ENCODE measurements around the gene ZNF853. TPM values are rescaled to one million over a fixed set of nuclear protein-coding genes. Genes with fewer than 3 reads are reported as not detected.
"Not testable (repeated sequence)": the region's sequence is repeated elsewhere in the genome, so short reads cannot be mapped to it uniquely, and the experiment has no call there.

Gene ZNF853
- total and polyA plus RNA-seq, 4 donors, result 0.04 to 3.0 (median 0.51) TPM

DNA sequence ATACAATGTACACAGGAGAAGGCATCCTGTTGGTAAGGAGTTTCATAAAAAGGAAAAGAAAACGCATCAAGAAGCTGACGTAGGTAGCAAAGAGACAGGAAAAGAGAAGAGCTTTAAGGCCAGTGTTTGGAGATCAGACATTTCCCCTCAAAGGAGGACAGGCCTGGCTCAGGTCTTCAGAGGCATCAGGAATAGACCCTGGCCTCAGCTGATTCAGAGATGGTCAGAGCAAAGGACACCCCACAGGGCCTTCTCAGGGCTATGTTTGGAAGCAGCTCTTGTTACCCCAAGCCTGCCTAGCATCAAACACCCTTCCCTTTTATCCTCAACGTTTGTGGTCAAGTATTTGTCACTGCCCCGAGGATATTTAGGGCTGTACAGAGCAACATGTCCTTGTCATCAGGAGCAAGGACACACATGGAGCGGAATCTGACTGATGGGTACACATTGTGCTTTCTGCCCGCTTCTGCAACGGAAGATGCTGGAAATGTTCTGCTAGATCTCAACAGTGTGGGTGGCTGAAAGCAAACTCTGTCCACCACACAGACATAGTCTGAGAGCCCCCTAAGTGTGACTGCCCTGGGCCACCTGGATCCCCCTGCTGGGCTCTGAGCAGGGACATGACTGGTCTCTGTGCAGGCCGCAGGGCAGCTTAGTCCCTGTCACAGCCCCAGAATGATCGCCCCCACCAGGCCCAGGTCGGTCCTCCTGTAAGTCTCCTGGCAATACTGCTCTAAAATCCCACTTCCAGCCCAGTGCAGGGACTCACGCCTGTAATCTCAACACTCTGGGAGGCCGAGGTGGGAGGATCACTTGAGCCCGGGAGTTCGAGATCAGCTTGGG, 39.2 kb upstream of the ZNF853 start:
- H3K9me3 ChIP-seq (ENCODE audit: control insufficient read depth in 4 of 4, low read length in 3 of 4), result no peaks in the 10 kb centered on the region
- H3K4me1 ChIP-seq (ENCODE audit: control insufficient read depth in 4 of 4, insufficient read depth in 4 of 4, low read length in 3 of 4), result peaks cover 0 to 12% (median 9%) of the 10 kb centered on the region in 4 donors
- TF ChIP-seq NR2F2 (IDR thresholded peaks at IDR 0.05), result no peak
- TF ChIP-seq TAF1 (conservative IDR thresholded peaks at IDR 0.05), result no peak
- TF ChIP-seq REST (IDR thresholded peaks at IDR 0.05), result no peak
- TF ChIP-seq HNF4G (IDR thresholded peaks at IDR 0.05), result no peak
- TF ChIP-seq, protein P1, sequence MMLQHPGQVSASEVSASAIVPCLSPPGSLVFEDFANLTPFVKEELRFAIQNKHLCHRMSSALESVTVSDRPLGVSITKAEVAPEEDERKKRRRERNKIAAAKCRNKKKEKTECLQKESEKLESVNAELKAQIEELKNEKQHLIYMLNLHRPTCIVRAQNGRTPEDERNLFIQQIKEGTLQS (IDR thresholded peaks at IDR 0.05), result no peak
- TF ChIP-seq MAX (IDR thresholded peaks at IDR 0.05), result no peak
- TF ChIP-seq EGR1 (IDR thresholded peaks at IDR 0.05; ENCODE audit: low read depth in 2 of 2), result no peak
- TF ChIP-seq RAD21 (IDR thresholded peaks at IDR 0.05), result no peak
- no peak for TF ChIP-seq FOXA1 (IDR thresholded peaks at IDR 0.05)
- TF ChIP-seq SP1 (IDR thresholded peaks at IDR 0.05), result no peak
- no peak for TF ChIP-seq CTCF (IDR thresholded peaks at IDR 0.05; ENCODE audit: low read depth, low read length, missing input control)
- TF ChIP-seq FOXA2 (IDR thresholded peaks at IDR 0.05), result no peak
- TF ChIP-seq, protein P2, sequence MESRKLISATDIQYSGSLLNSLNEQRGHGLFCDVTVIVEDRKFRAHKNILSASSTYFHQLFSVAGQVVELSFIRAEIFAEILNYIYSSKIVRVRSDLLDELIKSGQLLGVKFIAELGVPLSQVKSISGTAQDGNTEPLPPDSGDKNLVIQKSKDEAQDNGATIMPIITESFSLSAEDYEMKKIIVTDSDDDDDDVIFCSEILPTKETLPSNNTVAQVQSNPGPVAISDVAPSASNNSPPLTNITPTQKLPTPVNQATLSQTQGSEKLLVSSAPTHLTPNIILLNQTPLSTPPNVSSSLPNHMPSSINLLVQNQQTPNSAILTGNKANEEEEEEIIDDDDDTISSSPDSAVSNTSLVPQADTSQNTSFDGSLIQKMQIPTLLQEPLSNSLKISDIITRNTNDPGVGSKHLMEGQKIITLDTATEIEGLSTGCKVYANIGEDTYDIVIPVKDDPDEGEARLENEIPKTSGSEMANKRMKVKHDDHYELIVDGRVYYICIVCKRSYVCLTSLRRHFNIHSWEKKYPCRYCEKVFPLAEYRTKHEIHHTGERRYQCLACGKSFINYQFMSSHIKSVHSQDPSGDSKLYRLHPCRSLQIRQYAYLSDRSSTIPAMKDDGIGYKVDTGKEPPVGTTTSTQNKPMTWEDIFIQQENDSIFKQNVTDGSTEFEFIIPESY (IDR thresholded peaks at IDR 0.05), result no peak
- TF ChIP-seq RXRA (IDR thresholded peaks at IDR 0.05), result no peak
- TF ChIP-seq HNF4A (conservative IDR thresholded peaks at IDR 0.05), result no peak
- no peak for TF ChIP-seq YY1 (IDR thresholded peaks at IDR 0.05)
- TF ChIP-seq GABPA (IDR thresholded peaks at IDR 0.05 in 1 of 2, conservative IDR thresholded peaks at IDR 0.05 in 1 of 2), result no peak
- no peak for TF ChIP-seq JUND (IDR thresholded peaks at IDR 0.05)
- peaks cover 5 to 15% (median 11%) of the 10 kb centered on the region in 4 donors for H3K36me3 ChIP-seq (ENCODE audit: control insufficient read depth in 4 of 4, insufficient read depth in 3 of 4, low read depth in 1 of 4, low read length in 3 of 4)
- DNase-seq (ENCODE audit: low spot score), result no peak
- peak overlapping the region in 1 of 3 donors; percentile 34 for H3K4me3 ChIP-seq (ENCODE audit: low read depth in 1 of 3, low read length in 3 of 3)
- H3K9ac ChIP-seq (ENCODE audit: low read depth in 1 of 2, low read length in 2 of 2), result no peak overlapping the region
- 81% methylated on average over 14 of the region's 14 CpGs for WGBS
- H3K27me3 ChIP-seq (ENCODE audit: control insufficient read depth in 4 of 4, insufficient read depth in 4 of 4, low read length in 3 of 4), result no peaks in the 10 kb centered on the region
- no peak overlapping the region for H3K27ac ChIP-seq (ENCODE audit: low read depth in 1 of 2, low read length in 2 of 2)

DNA sequence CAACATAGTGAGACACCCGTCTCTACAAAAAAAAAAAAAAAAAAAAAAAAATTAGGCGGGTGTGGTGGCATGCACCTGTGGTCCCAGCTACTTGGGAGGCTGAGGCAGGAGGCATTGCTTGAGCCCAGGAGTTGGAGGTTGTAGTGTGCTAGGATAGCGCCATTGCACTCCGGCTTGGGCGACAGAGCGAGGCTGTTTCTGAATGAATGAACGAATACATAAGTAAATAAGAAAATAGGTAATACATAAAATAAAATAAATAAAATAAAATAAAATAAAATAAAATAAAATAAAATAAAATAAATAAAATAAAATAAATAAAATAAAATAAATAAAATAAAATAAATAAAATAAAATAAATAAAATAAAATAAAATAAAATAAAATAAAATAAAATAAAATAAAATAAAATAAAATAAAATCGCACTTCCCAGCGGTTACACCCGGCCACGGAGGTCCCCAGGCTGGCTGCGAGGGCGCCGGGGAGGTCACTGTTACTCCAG, 38.5 kb upstream of the ZNF853 start:
- H3K36me3 ChIP-seq (ENCODE audit: control insufficient read depth in 4 of 4, insufficient read depth in 3 of 4, low read depth in 1 of 4, low read length in 3 of 4), result peaks cover 5 to 22% (median 16%) of the 10 kb centered on the region in 4 donors
- H3K27ac ChIP-seq (ENCODE audit: low read depth in 1 of 2, low read length in 2 of 2), result peak overlapping the region; percentile 59 to 87
- peak overlapping the region; percentile 35 to 84 (median 75) for H3K4me3 ChIP-seq (ENCODE audit: low read depth in 1 of 3, low read length in 3 of 3)
- 21% methylated on average over 14 of the region's 14 CpGs for WGBS
- not testable (repeated sequence) for H3K27me3 ChIP-seq (ENCODE audit: control insufficient read depth in 4 of 4, insufficient read depth in 4 of 4, low read length in 3 of 4); H3K9me3 ChIP-seq (ENCODE audit: control insufficient read depth in 4 of 4, low read length in 3 of 4); DNase-seq (ENCODE audit: low spot score)
- peak overlapping the region in 1 of 2 donors; percentile 84 for H3K9ac ChIP-seq (ENCODE audit: low read depth in 1 of 2, low read length in 2 of 2)
- H3K4me1 ChIP-seq (ENCODE audit: control insufficient read depth in 4 of 4, insufficient read depth in 4 of 4, low read length in 3 of 4), result peaks cover 0 to 12% (median 9%) of the 10 kb centered on the region in 4 donors

All from liver (tissue), 9 donors.